Measurements from ENCODE around the gene BPGM.

Gene BPGM

DNA sequence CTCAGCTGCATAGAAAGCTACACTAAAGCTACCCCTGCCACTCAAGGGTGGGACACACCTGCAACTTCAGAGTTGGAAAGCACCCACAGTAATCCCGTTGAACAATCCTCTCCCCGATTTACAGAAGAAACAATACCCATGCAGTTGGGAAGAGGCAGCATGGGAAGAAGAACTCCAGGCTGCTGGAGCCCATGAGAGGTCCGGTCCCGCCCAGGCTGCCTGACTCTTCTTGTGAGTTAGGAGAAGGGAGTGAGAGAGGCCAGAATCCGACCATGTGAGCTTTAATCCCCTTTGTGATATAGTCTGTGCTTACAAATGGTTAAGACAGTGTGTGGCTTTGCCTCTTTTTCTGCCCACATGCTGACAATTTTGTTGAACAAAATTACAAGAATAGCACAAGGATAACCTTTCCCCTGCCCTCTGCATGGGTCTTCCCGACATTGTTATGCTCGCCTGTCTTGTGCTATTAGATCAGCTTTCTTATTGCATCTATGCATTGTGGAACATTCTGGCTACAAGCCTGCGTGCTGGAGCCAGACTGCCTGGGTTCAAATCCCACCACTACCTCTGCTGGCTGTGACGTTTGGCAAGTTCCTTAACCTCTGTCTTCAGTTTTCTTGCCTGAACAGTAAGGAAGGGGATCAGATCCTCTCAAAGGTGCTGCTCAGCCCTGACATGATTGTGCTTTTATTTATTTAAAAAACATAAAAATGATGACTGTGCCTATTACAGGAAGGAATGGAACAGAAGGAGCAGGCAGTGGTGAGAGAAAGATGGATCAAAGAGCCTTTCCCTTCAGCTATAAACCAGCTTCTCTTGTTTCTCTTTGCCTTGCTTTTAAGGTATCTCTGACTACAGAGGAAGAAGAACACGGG is 56.0 kb downstream of the BPGM start:
- TF ChIP-seq, protein P1, sequence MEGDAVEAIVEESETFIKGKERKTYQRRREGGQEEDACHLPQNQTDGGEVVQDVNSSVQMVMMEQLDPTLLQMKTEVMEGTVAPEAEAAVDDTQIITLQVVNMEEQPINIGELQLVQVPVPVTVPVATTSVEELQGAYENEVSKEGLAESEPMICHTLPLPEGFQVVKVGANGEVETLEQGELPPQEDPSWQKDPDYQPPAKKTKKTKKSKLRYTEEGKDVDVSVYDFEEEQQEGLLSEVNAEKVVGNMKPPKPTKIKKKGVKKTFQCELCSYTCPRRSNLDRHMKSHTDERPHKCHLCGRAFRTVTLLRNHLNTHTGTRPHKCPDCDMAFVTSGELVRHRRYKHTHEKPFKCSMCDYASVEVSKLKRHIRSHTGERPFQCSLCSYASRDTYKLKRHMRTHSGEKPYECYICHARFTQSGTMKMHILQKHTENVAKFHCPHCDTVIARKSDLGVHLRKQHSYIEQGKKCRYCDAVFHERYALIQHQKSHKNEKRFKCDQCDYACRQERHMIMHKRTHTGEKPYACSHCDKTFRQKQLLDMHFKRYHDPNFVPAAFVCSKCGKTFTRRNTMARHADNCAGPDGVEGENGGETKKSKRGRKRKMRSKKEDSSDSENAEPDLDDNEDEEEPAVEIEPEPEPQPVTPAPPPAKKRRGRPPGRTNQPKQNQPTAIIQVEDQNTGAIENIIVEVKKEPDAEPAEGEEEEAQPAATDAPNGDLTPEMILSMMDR (IDR thresholded peaks at IDR 0.05): no peak

DNA sequence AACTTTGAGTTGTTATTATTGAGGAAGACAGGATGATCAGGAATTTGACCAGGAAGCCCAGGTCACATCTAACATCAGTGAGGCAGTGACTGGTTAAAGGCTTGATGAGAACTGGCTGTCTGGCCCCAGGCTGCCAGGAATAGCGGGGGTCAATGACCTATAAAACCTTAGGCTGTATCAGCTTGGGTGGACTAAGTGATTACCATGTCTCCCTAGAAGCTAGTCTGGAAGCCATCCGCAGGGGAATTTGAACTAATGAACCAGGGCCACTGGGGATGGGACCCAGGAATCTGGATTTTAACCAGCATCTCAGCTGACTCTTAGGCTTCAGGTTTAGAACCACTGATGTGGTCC is 56.6 kb downstream of the BPGM start:
- TF ChIP-seq, protein P1 (IDR thresholded peaks at IDR 0.05): no peak

DNA sequence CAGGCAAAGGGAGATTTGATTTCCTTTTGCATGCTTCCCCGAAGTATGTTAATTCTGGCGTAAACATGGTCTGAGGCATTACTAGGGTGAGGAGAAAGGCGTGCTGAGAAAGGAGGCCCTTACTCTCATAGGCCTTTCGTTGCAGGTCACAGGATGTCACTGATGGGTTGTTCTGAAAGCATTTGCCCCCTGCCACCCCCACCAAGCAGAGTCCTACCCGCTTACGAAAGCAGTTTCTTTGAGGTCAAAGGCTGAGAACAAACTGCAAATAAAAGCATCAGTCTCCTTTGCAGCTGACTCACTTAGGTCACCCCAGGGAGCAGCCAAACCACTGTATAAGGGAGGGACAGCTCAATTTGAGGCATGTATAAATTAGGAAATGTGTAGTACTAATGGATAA is 57.1 kb downstream of the BPGM start:
- TF ChIP-seq, protein P1 (IDR thresholded peaks at IDR 0.05): no peak

DNA sequence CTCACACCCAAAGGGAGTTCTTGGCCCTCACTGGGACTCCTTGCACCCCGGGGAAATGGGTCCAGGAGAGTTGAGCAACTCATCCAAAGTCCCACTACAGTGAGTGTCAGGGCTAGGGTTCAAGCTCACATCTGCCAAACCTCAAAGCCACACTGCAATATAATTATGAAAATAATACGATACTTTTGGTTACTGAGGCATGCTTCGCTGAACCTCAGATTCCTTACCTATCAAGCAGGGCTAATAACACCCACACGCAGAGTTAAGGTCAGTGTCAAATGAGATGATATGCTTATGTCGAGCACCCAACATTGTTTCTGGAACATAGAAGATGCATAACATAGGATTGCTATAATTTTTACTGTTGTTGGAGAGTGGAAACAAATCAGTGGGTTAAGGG is 58.2 kb downstream of the BPGM start:
- TF ChIP-seq, protein P1 (IDR thresholded peaks at IDR 0.05): no peak

DNA sequence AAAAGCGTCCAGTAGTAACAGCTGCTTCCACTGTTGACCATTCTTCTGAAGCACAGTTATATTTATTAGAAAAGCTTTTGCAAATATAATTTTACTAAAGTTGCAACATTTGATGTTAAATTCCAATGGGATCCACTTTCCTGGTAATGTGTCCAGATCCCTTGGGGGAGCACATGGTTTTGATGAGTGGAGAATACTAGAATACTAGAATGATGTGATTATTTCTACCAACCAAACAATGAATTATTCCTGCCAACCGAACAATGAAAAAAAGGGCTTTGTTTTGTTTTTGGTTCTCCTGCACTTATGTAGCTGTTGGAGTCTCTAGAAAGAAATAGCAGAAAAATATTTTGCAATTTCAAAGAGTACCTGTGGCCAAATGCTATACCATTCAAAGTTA is 59.1 kb downstream of the BPGM start:
- TF ChIP-seq, protein P1 (IDR thresholded peaks at IDR 0.05): no peak

DNA sequence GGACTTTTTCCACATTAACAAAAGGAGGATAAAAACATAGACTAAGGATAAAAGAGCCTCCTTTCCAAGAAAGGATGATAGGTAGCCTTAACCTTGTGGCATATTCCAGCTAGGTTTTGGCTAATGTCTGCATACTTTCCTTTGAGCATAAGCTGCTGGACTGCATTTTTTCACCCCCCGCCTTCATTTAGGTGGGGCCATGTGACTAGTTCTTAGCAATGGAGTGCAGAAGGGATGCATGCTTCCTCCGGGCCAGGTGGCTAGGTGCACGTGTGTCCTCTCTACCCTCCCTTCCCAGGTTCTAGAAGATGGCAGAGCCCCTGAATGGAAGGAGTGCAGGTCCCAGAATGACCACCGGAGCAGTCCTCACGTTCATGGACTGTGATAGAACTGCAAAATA is 59.8 kb downstream of the BPGM start:
- TF ChIP-seq, protein P1 (IDR thresholded peaks at IDR 0.05): no peak

DNA sequence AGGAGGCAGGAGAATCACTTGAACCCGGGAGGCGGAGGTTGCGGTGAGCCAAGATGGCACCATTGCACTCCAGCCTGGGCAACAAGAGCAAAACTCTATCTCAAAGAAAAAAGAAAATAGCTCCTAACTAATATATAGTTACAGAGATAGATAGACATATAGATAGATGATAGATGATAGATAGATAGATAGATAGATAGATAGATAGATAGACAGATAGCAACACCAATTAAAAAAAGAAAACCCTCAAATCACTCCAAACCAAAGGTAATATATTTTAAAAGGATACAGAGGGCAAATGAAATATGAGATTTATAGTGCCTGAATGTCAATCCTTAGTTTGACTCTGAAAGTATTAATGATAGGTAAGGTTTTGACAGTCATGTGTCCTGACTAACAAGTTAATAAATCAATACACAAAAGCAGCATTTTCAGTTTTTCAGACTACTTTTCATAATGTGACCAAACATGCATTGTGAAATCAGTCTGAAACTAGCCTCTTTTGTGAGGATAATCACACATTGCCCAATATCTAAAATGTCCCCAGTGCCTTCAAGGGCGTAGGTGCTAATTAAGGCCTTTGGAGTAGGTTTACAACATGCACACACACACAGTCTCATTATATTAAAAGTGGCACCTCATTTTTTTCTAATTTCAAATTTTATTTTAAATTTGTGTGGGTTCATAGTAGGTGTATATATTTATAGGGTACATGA is 61.2 kb downstream of the BPGM start:
- TF ChIP-seq, protein P1 (IDR thresholded peaks at IDR 0.05): no peak

Measured in LNCAP (cell line).